Esophagus squamous epithelium (tissue), 5 donors: ENCODE data around the gene STX8. TPM values are rescaled to one million over a fixed set of nuclear protein-coding genes. Genes with fewer than 3 reads are reported as not detected.

Source experiments
- DNase-seq: peaks from one replicate; lab custom pipeline; 2025; lab: John Stamatoyannopoulos, UW
- H3K27ac ChIP-seq, 4 donors: fragments of 200-600 bp; sonication (generic); one replicate each; pipeline ENCODE4 v1.5.1; 2016 to 2019; ENCODE audit warnings: mild to moderate bottlenecking in 1 of 4
- H3K27me3 ChIP-seq, 4 donors: fragments of 200-600 bp; sonication (generic); 1 replicate in 3 of 4; 2 replicates in 1 of 4; pipeline versions ENCODE4 v1.5.1 to v1.6.0; 2017 to 2021; ENCODE audit warnings: antibody characterized with exemption in 1 of 4
- H3K36me3 ChIP-seq, 3 donors: fragments of 200-600 bp; sonication (generic); one replicate each; pipeline ENCODE4 v1.5.1; 2016 to 2019
- H3K4me1 ChIP-seq, 3 donors: fragments of 200-600 bp; sonication (generic); one replicate each; pipeline ENCODE4 v1.5.1; 2017 to 2019
- H3K4me3 ChIP-seq, 4 donors: fragments of 200-600 bp; sonication (generic); 1 replicate in 3 of 4; 2 replicates in 1 of 4; pipeline ENCODE4 v1.5.1; 2016 to 2019; ENCODE audit warnings: mild to moderate bottlenecking in 2 of 4, moderate library complexity in 1 of 4
- H3K9me3 ChIP-seq, 3 donors: fragments of 200-600 bp; sonication (generic); one replicate each; pipeline ENCODE4 v1.5.1; 2016 to 2019
- POLR2A ChIP-seq, 4 donors: fragments of 450-650 bp; IDR thresholded peaks; one replicate each; pipeline ENCODE4 v1.6.1; 2017; ENCODE audit warnings: antibody characterized with exemption in 4 of 4, mild to moderate bottlenecking in 4 of 4, moderate library complexity in 3 of 4
- WGBS, 2 donors: methylation state at CpG; one replicate each; pipeline ENCODE4 v1.1.5; 2018; 5-methylcytosine and 5-hydroxymethylcytosine counted together
- intact Hi-C: fragments of 100-400 bp; cut with DNase I; formaldehyde crosslinking; loops from one replicate; pipeline ENCODE4 v1.15.0; 2022
- total RNA-seq, 4 donors: library from RNA; depleted of rRNA; stranded (reverse); fragments of >200 nt; gene quantifications; one replicate each; pipeline ENCODE4 v1.1.0, GENCODE V29; 2016
- TF ChIP-seq, protein P1 (sequence below), 6 experiments: fragments of 450-650 bp in 4 of 6; fragments of 200-600 bp in 2 of 6; sonication (generic) in 2 of 6; IDR thresholded peaks; one replicate each; pipeline ENCODE4 v1.5.1; 2016 to 2019; ENCODE audit warnings: antibody characterized with exemption in 6 of 6, mild to moderate bottlenecking in 4 of 6, moderate library complexity in 4 of 6
- donor health status: DM: yes; HTN: yes; CAD: no.

Gene STX8
- total RNA-seq, 4 donors from 2014 or later, result 31.8 to 66.4 (median 46.5) TPM

DNA sequence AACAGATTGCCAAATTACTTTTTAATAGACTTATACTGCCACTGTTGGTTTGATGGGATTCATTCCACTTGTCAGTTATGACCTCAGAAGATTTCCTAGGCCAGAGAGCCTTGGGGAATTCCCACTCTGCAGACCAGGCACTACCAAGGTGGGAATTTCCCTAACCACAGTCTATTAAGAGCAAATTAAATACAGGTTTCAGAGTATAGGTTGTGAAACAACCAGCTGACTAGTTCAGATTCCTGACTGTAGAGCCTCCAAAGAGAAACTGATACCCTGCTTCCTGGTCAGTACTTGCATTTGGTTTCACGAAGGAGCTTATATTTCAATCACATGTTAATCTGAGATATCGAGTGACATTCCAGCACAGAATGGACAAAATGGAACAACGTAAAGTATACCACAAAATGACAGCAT, 186.5 kb downstream of the STX8 start:
- WGBS, 2 donors, result 37 to 41% methylated on average over 3 of the region's 3 CpGs
- H3K27me3 ChIP-seq, result no peaks in the 10 kb centered on the region
- H3K9me3 ChIP-seq, result no peaks in the 10 kb centered on the region
- DNase-seq, result no peak
- intact Hi-C loops, result no loop called here
- no peaks in the 10 kb centered on the region for H3K4me1 ChIP-seq
- TF ChIP-seq, protein P1, sequence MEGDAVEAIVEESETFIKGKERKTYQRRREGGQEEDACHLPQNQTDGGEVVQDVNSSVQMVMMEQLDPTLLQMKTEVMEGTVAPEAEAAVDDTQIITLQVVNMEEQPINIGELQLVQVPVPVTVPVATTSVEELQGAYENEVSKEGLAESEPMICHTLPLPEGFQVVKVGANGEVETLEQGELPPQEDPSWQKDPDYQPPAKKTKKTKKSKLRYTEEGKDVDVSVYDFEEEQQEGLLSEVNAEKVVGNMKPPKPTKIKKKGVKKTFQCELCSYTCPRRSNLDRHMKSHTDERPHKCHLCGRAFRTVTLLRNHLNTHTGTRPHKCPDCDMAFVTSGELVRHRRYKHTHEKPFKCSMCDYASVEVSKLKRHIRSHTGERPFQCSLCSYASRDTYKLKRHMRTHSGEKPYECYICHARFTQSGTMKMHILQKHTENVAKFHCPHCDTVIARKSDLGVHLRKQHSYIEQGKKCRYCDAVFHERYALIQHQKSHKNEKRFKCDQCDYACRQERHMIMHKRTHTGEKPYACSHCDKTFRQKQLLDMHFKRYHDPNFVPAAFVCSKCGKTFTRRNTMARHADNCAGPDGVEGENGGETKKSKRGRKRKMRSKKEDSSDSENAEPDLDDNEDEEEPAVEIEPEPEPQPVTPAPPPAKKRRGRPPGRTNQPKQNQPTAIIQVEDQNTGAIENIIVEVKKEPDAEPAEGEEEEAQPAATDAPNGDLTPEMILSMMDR (IDR thresholded peaks at IDR 0.05), result no peak
- no peak for TF ChIP-seq POLR2A (IDR thresholded peaks at IDR 0.05)
- H3K27ac ChIP-seq, result no peak overlapping the region
- H3K4me3 ChIP-seq, result no peak overlapping the region
- H3K36me3 ChIP-seq, result peaks cover 0 to 6% (median 0%) of the 10 kb centered on the region in 3 donors

DNA sequence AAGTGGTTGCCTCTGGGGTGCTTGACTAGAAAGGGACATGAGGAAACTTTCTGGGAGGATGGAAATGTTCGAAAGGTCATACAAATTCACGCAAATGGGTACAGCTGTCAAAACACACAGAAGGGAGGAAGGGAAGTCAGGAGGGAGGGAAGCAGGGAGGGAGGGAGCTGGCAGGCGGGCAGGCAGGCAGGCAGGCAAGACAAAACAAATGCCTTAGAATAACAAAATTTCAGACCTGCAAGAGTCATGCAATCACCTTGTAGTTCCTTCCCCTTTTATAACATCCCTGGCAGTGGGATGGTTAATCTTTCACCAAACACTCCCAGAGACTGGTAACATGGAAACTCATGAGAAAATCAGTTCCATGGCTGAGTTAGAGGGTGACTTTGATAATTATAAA, 189.2 kb downstream of the STX8 start:
- 25 to 29% methylated on average over 3 of the region's 3 CpGs for WGBS, 2 donors
- no peaks in the 10 kb centered on the region for H3K27me3 ChIP-seq
- no peaks in the 10 kb centered on the region for H3K9me3 ChIP-seq
- TF ChIP-seq, protein P1 (IDR thresholded peaks at IDR 0.05), result no peak
- TF ChIP-seq POLR2A (IDR thresholded peaks at IDR 0.05), result no peak
- H3K4me3 ChIP-seq, result no peak overlapping the region
- no peak overlapping the region for H3K27ac ChIP-seq
- no peaks in the 10 kb centered on the region for H3K4me1 ChIP-seq
- intact Hi-C loops, result no loop called here
- peaks cover 0 to 6% (median 0%) of the 10 kb centered on the region in 3 donors for H3K36me3 ChIP-seq
- DNase-seq, result no peak

DNA sequence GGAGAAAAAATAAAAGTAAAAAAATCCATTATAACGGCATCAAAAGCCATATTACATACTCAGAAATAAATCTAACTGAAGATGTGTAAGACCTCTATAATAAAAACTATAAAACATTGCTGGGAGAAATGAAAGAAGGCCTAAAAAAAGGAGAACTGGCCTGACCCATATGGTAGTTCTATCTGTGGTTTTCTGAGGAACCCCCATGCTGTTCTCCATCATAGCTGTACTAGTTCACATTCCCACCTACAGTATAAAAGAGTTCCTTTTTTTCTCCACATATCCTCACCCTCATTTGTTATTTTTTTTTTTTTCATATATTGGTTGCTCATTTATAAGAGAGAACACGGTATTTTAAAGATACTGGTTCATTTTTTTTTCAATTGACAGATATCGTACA, 191.8 kb downstream of the STX8 start:
- no peaks in the 10 kb centered on the region for H3K9me3 ChIP-seq
- no peaks in the 10 kb centered on the region for H3K4me1 ChIP-seq
- no peaks in the 10 kb centered on the region for H3K27me3 ChIP-seq
- intact Hi-C loops, result no loop called here
- H3K27ac ChIP-seq, result no peak overlapping the region
- DNase-seq, result no peak
- no peak for TF ChIP-seq POLR2A (IDR thresholded peaks at IDR 0.05)
- TF ChIP-seq, protein P1 (IDR thresholded peaks at IDR 0.05), result no peak
- H3K4me3 ChIP-seq, result no peak overlapping the region
- H3K36me3 ChIP-seq, result no peaks in the 10 kb centered on the region
- WGBS, 2 donors, result 92 to 98% methylated on average over 3 of the region's 3 CpGs

DNA sequence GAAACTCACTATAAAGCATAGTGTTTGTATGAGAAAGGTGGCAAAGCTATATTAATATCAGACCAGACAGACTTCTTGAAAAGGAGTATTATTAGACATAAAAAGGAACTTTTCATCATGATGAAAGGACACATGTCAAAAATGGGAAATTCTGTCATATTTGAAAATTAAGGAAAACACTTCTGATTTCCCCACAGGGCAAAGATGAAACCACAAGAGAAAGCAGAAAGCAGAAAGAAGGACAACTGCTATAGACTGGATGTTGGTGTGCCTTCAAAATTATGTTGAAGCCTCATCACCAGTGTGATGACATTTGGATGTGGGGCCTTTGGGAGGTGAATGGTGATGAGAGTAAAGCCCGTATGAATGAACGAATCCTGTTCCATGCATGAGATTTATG, 193.0 kb downstream of the STX8 start:
- intact Hi-C loops, result no loop called here
- no peak for DNase-seq
- H3K27ac ChIP-seq, result no peak overlapping the region
- TF ChIP-seq, protein P1 (IDR thresholded peaks at IDR 0.05), result no peak
- no peak for TF ChIP-seq POLR2A (IDR thresholded peaks at IDR 0.05)
- H3K9me3 ChIP-seq, result no peaks in the 10 kb centered on the region
- H3K36me3 ChIP-seq, result no peaks in the 10 kb centered on the region
- no peaks in the 10 kb centered on the region for H3K4me1 ChIP-seq
- H3K4me3 ChIP-seq, result no peak overlapping the region
- 95 to 96% methylated on average over 2 of the region's 2 CpGs for WGBS, 2 donors
- no peaks in the 10 kb centered on the region for H3K27me3 ChIP-seq

DNA sequence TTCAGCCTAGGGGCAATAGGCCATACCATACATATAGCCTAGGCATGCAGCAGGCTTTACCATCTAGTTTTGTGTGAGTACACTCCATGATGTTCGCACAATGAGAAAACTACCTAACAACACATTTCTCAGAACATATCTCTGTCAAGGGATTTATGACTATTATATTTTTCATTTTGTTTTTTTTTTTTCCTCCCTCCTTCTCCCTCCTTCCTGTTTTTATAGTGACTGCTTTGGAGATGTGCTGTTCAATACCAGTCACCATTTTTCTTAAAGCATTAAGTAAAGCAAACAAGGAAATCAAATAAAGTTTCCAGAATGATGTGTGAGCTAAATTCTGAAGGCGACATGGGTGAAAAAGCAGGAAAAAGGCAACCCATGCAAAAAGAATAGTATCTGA, 194.6 kb downstream of the STX8 start:
- Histone ChIP-seq H3K27me3 (no peaks in the 10 kb centered on the region), H3K4me1 (no peaks in the 10 kb centered on the region), H3K4me3 (no peak overlapping the region), H3K27ac (no peak overlapping the region), H3K9me3 (no peaks in the 10 kb centered on the region), H3K36me3 (peaks cover 0 to 11% (median 3%) of the 10 kb centered on the region in 3 donors)
- no peak for DNase-seq
- intact Hi-C loops, result no loop called here
- TF ChIP-seq, protein P1 (IDR thresholded peaks at IDR 0.05), result no peak
- TF ChIP-seq POLR2A (IDR thresholded peaks at IDR 0.05), result no peak
- 90 to 96% methylated on average over 2 of the region's 2 CpGs for WGBS, 2 donors
